HepG2 (cell line): ENCODE measurements around the gene CDT1. TPM values are rescaled to one million over a fixed set of nuclear protein-coding genes. Genes with fewer than 3 reads are reported as not detected.

Experiments
- ARNTL ChIP-seq: sonication (generic); formaldehyde crosslinking; IDR thresholded peaks from 2 replicates; pipeline ENCODE4 v1.4.0; 2020; ENCODE audit warnings: mild to moderate bottlenecking, missing genetic modification reagents
- ATF7-NPFF ChIP-seq: sonication (generic); formaldehyde crosslinking; IDR thresholded peaks from 2 replicates; pipeline ENCODE4 v1.8.1; 2023; ENCODE audit warnings: mild to moderate bottlenecking, low read depth, missing genetic modification reagents, moderate library complexity
- CBX5 ChIP-seq: sonication (generic); formaldehyde crosslinking; IDR thresholded peaks from 2 replicates; pipeline ENCODE4 v1.4.0; 2020; ENCODE audit warnings: missing genetic modification reagents, borderline replicate concordance
- KLF9 ChIP-seq: IDR thresholded peaks from 2 replicates; pipeline ENCODE4 v1.6.1; 2016; ENCODE audit warnings: low read depth
- NKX3-1 ChIP-seq: sonication (generic); formaldehyde crosslinking; IDR thresholded peaks from 2 replicates; pipeline ENCODE4 v1.5.0; 2020; ENCODE audit warnings: missing genetic modification reagents
- NR2F6 ChIP-seq, 2 experiments: IDR thresholded peaks; 2 replicates each; pipeline ENCODE4 v1.6.1; 2016; ENCODE audit warnings: antibody characterized with exemption in 1 of 2, mild to moderate bottlenecking in 1 of 2
- ONECUT2 ChIP-seq: sonication (generic); formaldehyde crosslinking; IDR thresholded peaks from 2 replicates; pipeline ENCODE4 v1.4.0; 2020; ENCODE audit warnings: missing genetic modification reagents
- PHB2 ChIP-seq: fragments of 450-650 bp; IDR thresholded peaks from 2 replicates; pipeline ENCODE4 v1.6.1; 2018; ENCODE audit not compliant: partially characterized antibody
- PITX1 ChIP-seq: sonication (generic); formaldehyde crosslinking; IDR thresholded peaks from 2 replicates; pipeline ENCODE4 v1.5.1; 2020; ENCODE audit warnings: mild to moderate bottlenecking, missing genetic modification reagents
- PRDM10 ChIP-seq: sonication (generic); formaldehyde crosslinking; IDR thresholded peaks from 2 replicates; pipeline ENCODE4 v1.4.0; 2020; ENCODE audit warnings: low read depth, missing genetic modification reagents
- XRCC5 ChIP-seq: fragments of 200-400 bp; formaldehyde crosslinking; optimal IDR thresholded peaks from 2 replicates; pipeline ENCODE3; 2017; ENCODE audit warnings: mild to moderate bottlenecking, low read length
- YEATS2 ChIP-seq: sonication (generic); formaldehyde crosslinking; IDR thresholded peaks from 2 replicates; pipeline ENCODE4 v1.4.0; 2020; ENCODE audit warnings: missing genetic modification reagents, borderline replicate concordance
- ZBTB4 ChIP-seq: sonication (generic); formaldehyde crosslinking; IDR thresholded peaks from 2 replicates; pipeline ENCODE4 v1.4.0; 2020; ENCODE audit warnings: missing genetic modification reagents, mild to moderate bottlenecking, borderline replicate concordance
- ZBTB42 ChIP-seq: sonication (generic); formaldehyde crosslinking; IDR thresholded peaks from 2 replicates; pipeline ENCODE4 v1.5.0; 2020; ENCODE audit warnings: mild to moderate bottlenecking, missing genetic modification reagents
- ZNF619 ChIP-seq: sonication (generic); formaldehyde crosslinking; IDR thresholded peaks from 2 replicates; pipeline ENCODE4 v1.4.0; 2020; ENCODE audit warnings: mild to moderate bottlenecking, missing genetic modification reagents
- ZNF784 ChIP-seq: sonication (generic); formaldehyde crosslinking; IDR thresholded peaks from 2 replicates; pipeline ENCODE4 v1.5.1; 2020; ENCODE audit warnings: missing genetic modification reagents, mild to moderate bottlenecking, borderline replicate concordance
- polyA plus RNA-seq, 8 experiments: library from polyadenylated mRNA; depleted of rRNA in 3 of 8; stranded (reverse) in 7 of 8; unstranded in 1 of 8; fragments of >200 nt; fragmentation: Illumina TruSeq in 4 of 8; extraction: Trizol in 4 of 8; gene quantifications; 2 replicates each; pipeline versions ENCODE4 v1.2.1 to v1.2.3, GENCODE V29; 2011 to 2016; ENCODE audit warnings: low read depth in 4 of 8, missing spikeins in 1 of 8, mixed read lengths in 1 of 8; ENCODE audit not compliant: insufficient read depth in 1 of 8
- total RNA-seq, 5 experiments: library from RNA; depleted of rRNA; stranded (reverse); fragments of >200 nt; fragmentation: Illumina TruSeq; extraction: Trizol; gene quantifications; 2 replicates each; pipeline ENCODE4 v1.2.3, GENCODE V29; 2016; ENCODE audit warnings: low read depth in 1 of 5
- TF ChIP-seq, protein P1 (sequence below): IDR thresholded peaks from 2 replicates; pipeline ENCODE4 v1.4.0; 2020; ENCODE audit warnings: mild to moderate bottlenecking, missing genetic modification reagents

CDT1 gene
- total and polyA plus RNA-seq, 2 of the 13 experiments (the other 11 are each of a cell fraction or from before 2014, with no cell fraction given): 23.1 to 23.8 TPM

- no peak for TF ChIP-seq ZBTB4 (CRISPR knock-in tag)
- TF ChIP-seq YEATS2: peak; percentile 79
- peak; percentile 79; the same call in 1 of the 2 replicates for TF ChIP-seq ARNTL (CRISPR knock-in tag)
- TF ChIP-seq XRCC5: no peak
- no peak for TF ChIP-seq NR2F6 (IDR thresholded peaks at IDR 0.05)
- TF ChIP-seq NR2F6 (CRISPR knock-in tag; IDR thresholded peaks at IDR 0.05): no peak
- peak; percentile 90 for TF ChIP-seq NKX3-1 (CRISPR knock-in tag)
- no peak for TF ChIP-seq ONECUT2 (CRISPR knock-in tag)
- peak; percentile 91; the same call in 1 of the 2 replicates for TF ChIP-seq ATF7-NPFF (CRISPR knock-in tag)
- TF ChIP-seq PHB2: no peak
- no peak for TF ChIP-seq PITX1 (CRISPR knock-in tag)
- no peak; the same call in 1 of the 2 replicates for TF ChIP-seq ZBTB42
- no peak; the same call in 1 of the 2 replicates for TF ChIP-seq KLF9 (CRISPR knock-in tag)
- peak; percentile 67; the same call in 1 of the 2 replicates for TF ChIP-seq CBX5 (CRISPR knock-in tag)
- TF ChIP-seq, protein P1, sequence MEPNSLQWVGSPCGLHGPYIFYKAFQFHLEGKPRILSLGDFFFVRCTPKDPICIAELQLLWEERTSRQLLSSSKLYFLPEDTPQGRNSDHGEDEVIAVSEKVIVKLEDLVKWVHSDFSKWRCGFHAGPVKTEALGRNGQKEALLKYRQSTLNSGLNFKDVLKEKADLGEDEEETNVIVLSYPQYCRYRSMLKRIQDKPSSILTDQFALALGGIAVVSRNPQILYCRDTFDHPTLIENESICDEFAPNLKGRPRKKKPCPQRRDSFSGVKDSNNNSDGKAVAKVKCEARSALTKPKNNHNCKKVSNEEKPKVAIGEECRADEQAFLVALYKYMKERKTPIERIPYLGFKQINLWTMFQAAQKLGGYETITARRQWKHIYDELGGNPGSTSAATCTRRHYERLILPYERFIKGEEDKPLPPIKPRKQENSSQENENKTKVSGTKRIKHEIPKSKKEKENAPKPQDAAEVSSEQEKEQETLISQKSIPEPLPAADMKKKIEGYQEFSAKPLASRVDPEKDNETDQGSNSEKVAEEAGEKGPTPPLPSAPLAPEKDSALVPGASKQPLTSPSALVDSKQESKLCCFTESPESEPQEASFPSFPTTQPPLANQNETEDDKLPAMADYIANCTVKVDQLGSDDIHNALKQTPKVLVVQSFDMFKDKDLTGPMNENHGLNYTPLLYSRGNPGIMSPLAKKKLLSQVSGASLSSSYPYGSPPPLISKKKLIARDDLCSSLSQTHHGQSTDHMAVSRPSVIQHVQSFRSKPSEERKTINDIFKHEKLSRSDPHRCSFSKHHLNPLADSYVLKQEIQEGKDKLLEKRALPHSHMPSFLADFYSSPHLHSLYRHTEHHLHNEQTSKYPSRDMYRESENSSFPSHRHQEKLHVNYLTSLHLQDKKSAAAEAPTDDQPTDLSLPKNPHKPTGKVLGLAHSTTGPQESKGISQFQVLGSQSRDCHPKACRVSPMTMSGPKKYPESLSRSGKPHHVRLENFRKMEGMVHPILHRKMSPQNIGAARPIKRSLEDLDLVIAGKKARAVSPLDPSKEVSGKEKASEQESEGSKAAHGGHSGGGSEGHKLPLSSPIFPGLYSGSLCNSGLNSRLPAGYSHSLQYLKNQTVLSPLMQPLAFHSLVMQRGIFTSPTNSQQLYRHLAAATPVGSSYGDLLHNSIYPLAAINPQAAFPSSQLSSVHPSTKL (CRISPR knock-in tag): peak; percentile 39; the same call in 1 of the 2 replicates
- TF ChIP-seq PRDM10: peak; percentile 79; the same call in 1 of the 2 replicates
- 0 out of 2 replicates have a peak, but pooled peaks have one; percentile 20 for TF ChIP-seq ZNF619
- TF ChIP-seq ZNF784: no peak
These were observed 7.6 kb downstream of the CDT1 start (continued) for GRCh38 chr16:88810912-88811768.
